ENCODE data around the gene PPP4R2. TPM values are rescaled to one million over a fixed set of nuclear protein-coding genes. Genes with fewer than 3 reads are reported as not detected.

PPP4R2 gene
- total and polyA plus RNA-seq, 2 donors (not counting 1 experiment from before 2014, with no cell fraction given) = 9.8 to 57.5 TPM

GRCh38 chr3:73069775-73070444 lies 73.3 kb downstream of the PPP4R2 start:
- no peak for DNase-seq
- Mint-ChIP-seq H3K4me1 (no peaks in the 10 kb centered on the region), H3K27ac (no peak overlapping the region), H3K27me3 (no peaks in the 10 kb centered on the region), H3K4me3 (no peak overlapping the region), H3K9me3 (ENCODE audit: insufficient read depth) (no peaks in the 10 kb centered on the region)
- no peaks in the 10 kb centered on the region for H3K9me3 ChIP-seq (ENCODE audit: control extremely low read depth in 1 of 3, control insufficient read depth in 2 of 3, insufficient read depth in 1 of 3, low read length in 2 of 3)
- no peaks in the 10 kb centered on the region for H3K27me3 ChIP-seq (replicated peaks in 1 of 4; ENCODE audit: control extremely low read depth in 1 of 4, control insufficient read depth in 3 of 4, insufficient read depth in 4 of 4, low read length in 3 of 4)
- WGBS (ENCODE audit: insufficient coverage) = 94% methylated on average over 2 of the region's 14 CpGs
- ChIA-PET POLR2A (no interaction called here), CTCF (no interaction called here)
- H4K20me1 ChIP-seq (ENCODE audit: control insufficient read depth, insufficient read depth, low read length, poor library complexity, severe bottlenecking) = no peaks in the 10 kb centered on the region
- H3K27ac ChIP-seq (ENCODE audit: low read length in 2 of 2) = no peak overlapping the region
- no peak for ATAC-seq (ENCODE audit: low read depth)
- TF ChIP-seq CTCF (IDR thresholded peaks at IDR 0.05) (no peak), EZH2 (IDR thresholded peaks at IDR 0.05; ENCODE audit: borderline replicate concordance, insufficient read depth, low read depth, low read length, poor library complexity, severe bottlenecking) (no peak)
- H3K79me2 ChIP-seq (ENCODE audit: control insufficient read depth, insufficient read depth, low read length) = no peaks in the 10 kb centered on the region
- H2AFZ ChIP-seq (ENCODE audit: insufficient read depth, low read depth, low read length, poor library complexity, severe bottlenecking) = no peak overlapping the region
- H3K9ac ChIP-seq (ENCODE audit: low read length) = no peak overlapping the region
- H3K4me2 ChIP-seq (replicated peaks; ENCODE audit: low read depth, low read length, poor library complexity, severe bottlenecking) = no peak overlapping the region
- no peaks in the 10 kb centered on the region for H3K4me1 ChIP-seq (ENCODE audit: control insufficient read depth in 2 of 2, insufficient read depth in 2 of 2, low read length in 2 of 2)
- peaks cover 3 to 15% of the 10 kb centered on the region in 2 experiments for H3K36me3 ChIP-seq (replicated peaks in 1 of 2; ENCODE audit: control extremely low read depth in 1 of 2, control insufficient read depth in 1 of 2, extremely low read depth in 1 of 2, insufficient read depth in 2 of 2, low read length in 1 of 2)
- no peak overlapping the region for H3K4me3 ChIP-seq (ENCODE audit: control extremely low read depth in 1 of 5, extremely low read depth in 1 of 5, insufficient read depth in 1 of 5, low read depth in 2 of 5, low read length in 4 of 5)
- intact Hi-C loops (cut with micrococcal nuclease) = no loop called here

DNA sequence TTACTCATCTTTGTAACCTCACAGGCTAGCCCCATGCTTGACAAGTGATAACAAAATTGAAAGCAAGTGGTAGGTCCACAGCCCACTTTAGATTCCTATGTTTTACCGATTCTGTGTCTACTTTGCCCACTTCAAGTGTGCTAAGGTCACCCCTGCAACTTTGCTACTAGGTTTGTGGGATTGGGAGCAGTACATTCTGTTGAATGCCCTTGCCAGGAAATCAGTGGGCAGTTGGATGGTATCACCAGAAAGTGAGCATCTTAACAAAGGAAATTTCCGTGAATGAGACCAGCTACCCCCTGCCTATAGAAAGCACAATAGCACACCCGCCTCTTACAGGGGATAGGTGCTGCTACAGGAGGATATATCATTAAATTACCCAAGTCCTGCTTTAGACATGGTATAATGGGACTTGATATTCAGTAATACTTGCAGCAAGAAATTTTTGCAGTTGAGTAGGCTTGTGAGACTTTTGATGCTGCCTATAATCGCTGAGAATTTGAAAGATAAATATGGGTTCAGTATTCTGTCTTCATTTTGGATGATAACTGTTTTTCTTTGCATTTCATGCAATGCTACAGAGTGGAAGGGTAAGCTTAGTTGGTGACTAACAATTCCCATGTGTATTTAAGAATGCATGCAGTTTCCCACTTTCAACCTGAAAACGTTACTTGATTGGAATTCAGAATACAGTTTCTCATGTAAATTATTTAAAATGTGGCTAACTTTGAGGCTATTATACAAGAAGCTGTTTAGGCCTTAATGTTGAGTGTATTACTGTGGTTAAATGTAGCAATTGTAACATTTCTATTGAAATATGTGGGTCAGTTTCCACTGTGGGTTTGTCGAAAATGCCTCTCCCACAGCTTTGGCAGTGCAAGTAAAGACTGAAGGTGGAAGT lies 74.3 kb downstream of the PPP4R2 start:
- H3K9ac ChIP-seq (ENCODE audit: low read length) = no peak overlapping the region
- peaks cover 2 to 9% of the 10 kb centered on the region in 2 experiments for H3K36me3 ChIP-seq (replicated peaks in 1 of 2; ENCODE audit: control extremely low read depth in 1 of 2, control insufficient read depth in 1 of 2, extremely low read depth in 1 of 2, insufficient read depth in 2 of 2, low read length in 1 of 2)
- 81% methylated on average over 2 of the region's 6 CpGs for WGBS (ENCODE audit: insufficient coverage)
- intact Hi-C loops (cut with micrococcal nuclease) = no loop called here
- ChIA-PET CTCF (no interaction called here), POLR2A (no interaction called here)
- Mint-ChIP-seq H3K9me3 (ENCODE audit: insufficient read depth) (no peaks in the 10 kb centered on the region), H3K27me3 (no peaks in the 10 kb centered on the region), H3K27ac (no peak overlapping the region), H3K4me3 (no peak overlapping the region), H3K4me1 (no peaks in the 10 kb centered on the region)
- H3K27ac ChIP-seq (ENCODE audit: low read length in 2 of 2) = peak overlapping the region in 1 of 2 donors; percentile 6
- H3K4me2 ChIP-seq (replicated peaks; ENCODE audit: low read depth, low read length, poor library complexity, severe bottlenecking) = no peak overlapping the region
- ATAC-seq (ENCODE audit: low read depth) (no peak), DNase-seq (no peak)
- no peaks in the 10 kb centered on the region for H3K4me1 ChIP-seq (ENCODE audit: control insufficient read depth in 2 of 2, insufficient read depth in 2 of 2, low read length in 2 of 2)
- H3K9me3 ChIP-seq (ENCODE audit: control extremely low read depth in 1 of 3, control insufficient read depth in 2 of 3, insufficient read depth in 1 of 3, low read length in 2 of 3) = no peaks in the 10 kb centered on the region
- H3K79me2 ChIP-seq (ENCODE audit: control insufficient read depth, insufficient read depth, low read length) = no peaks in the 10 kb centered on the region
- no peaks in the 10 kb centered on the region for H3K27me3 ChIP-seq (replicated peaks in 1 of 4; ENCODE audit: control extremely low read depth in 1 of 4, control insufficient read depth in 3 of 4, insufficient read depth in 4 of 4, low read length in 3 of 4)
- TF ChIP-seq CTCF (IDR thresholded peaks at IDR 0.05) (no peak), EZH2 (IDR thresholded peaks at IDR 0.05; ENCODE audit: borderline replicate concordance, insufficient read depth, low read depth, low read length, poor library complexity, severe bottlenecking) (no peak)
- no peaks in the 10 kb centered on the region for H4K20me1 ChIP-seq (ENCODE audit: control insufficient read depth, insufficient read depth, low read length, poor library complexity, severe bottlenecking)
- H2AFZ ChIP-seq (ENCODE audit: insufficient read depth, low read depth, low read length, poor library complexity, severe bottlenecking) = no peak overlapping the region
- H3K4me3 ChIP-seq (ENCODE audit: control extremely low read depth in 1 of 5, extremely low read depth in 1 of 5, insufficient read depth in 1 of 5, low read depth in 2 of 5, low read length in 4 of 5) = no peak overlapping the region
